OCI-LY1 (cell line): ENCODE measurements around the gene GORASP1.

Source experiments
- H2AFZ ChIP-seq: fragments of 200-600 bp; sonication (generic), shearing (Covaris generic); 2 replicates; pipeline ENCODE4 v1.6.0; 2014; ENCODE audit warnings: antibody characterized with exemption, mild to moderate bottlenecking, low read length
- H3F3A ChIP-seq: fragments of 200-600 bp; sonication (generic), shearing (Covaris generic); 2 replicates; pipeline ENCODE4 v1.6.0; 2014; ENCODE audit warnings: mild to moderate bottlenecking, antibody characterized with exemption, low read length, moderate library complexity; ENCODE audit not compliant: insufficient read depth
- H3K27ac ChIP-seq: fragments of 200-600 bp; sonication (generic); 2 replicates; pipeline ENCODE4 v1.5.1; 2014; ENCODE audit warnings: low read length, mixed run types, mild to moderate bottlenecking, low read depth; ENCODE audit not compliant: poor library complexity, severe bottlenecking
- H3K27me3 ChIP-seq: fragments of 200-600 bp; sonication (generic); 2 replicates; pipeline ENCODE4 v1.6.0; 2014; ENCODE audit warnings: antibody characterized with exemption, mild to moderate bottlenecking, low read length, moderate library complexity; ENCODE audit not compliant: insufficient read depth
- H3K36me3 ChIP-seq: fragments of 200-600 bp; sonication (generic); 2 replicates; pipeline ENCODE4 v1.6.1; 2014; ENCODE audit warnings: mild to moderate bottlenecking, antibody characterized with exemption, low read length, moderate library complexity, mixed read lengths; ENCODE audit not compliant: insufficient read depth
- H3K4me1 ChIP-seq: fragments of 200-600 bp; sonication (generic); 2 replicates; pipeline ENCODE4 v1.5.1; 2014; ENCODE audit warnings: mild to moderate bottlenecking, low read length, moderate library complexity; ENCODE audit not compliant: insufficient read depth, severe bottlenecking
- H3K4me2 ChIP-seq: fragments of 200-600 bp; sonication (generic), shearing (Covaris generic); 2 replicates; pipeline ENCODE4 v1.6.1; 2014; ENCODE audit warnings: low read length
- H3K4me3 ChIP-seq: fragments of 200-600 bp; sonication (generic); 2 replicates; pipeline ENCODE4 v1.5.1; 2014; ENCODE audit warnings: low read length, low read depth, mild to moderate bottlenecking, mixed read lengths; ENCODE audit not compliant: poor library complexity, severe bottlenecking
- H3K79me2 ChIP-seq: fragments of 200-600 bp; shearing (Covaris generic); 2 replicates; pipeline ENCODE4 v1.6.1; 2016; ENCODE audit warnings: mixed run types, low read length, mixed read lengths; ENCODE audit not compliant: insufficient read depth
- H3K9ac ChIP-seq: fragments of 200-600 bp; sonication (generic), shearing (Covaris generic); 2 replicates; pipeline ENCODE4 v1.6.1; 2014; ENCODE audit warnings: mild to moderate bottlenecking, low read length, mixed read lengths
- H3K9me2 ChIP-seq: fragments of 200-600 bp; sonication (generic), shearing (Covaris generic); 2 replicates; pipeline ENCODE4 v1.6.1; 2014; ENCODE audit warnings: low read depth, mild to moderate bottlenecking, low read length, mixed read lengths
- H3K9me3 ChIP-seq: fragments of 200-600 bp; shearing (Covaris generic); 2 replicates; pipeline ENCODE4 v1.6.1; 2014; ENCODE audit warnings: low read length, mixed read lengths
- H4K20me1 ChIP-seq: fragments of 200-600 bp; sonication (generic), shearing (Covaris generic); 2 replicates; pipeline ENCODE4 v1.6.0; 2016; ENCODE audit warnings: mild to moderate bottlenecking, low read length; ENCODE audit not compliant: insufficient read depth
- EZH2 ChIP-seq: fragments of 200-600 bp; sonication (generic), shearing (Covaris generic); IDR thresholded peaks from 2 replicates; pipeline ENCODE4 v1.8.0; 2017; ENCODE audit warnings: borderline replicate concordance, mixed run types, mild to moderate bottlenecking, antibody characterized with exemption, low read length, moderate library complexity, mixed read lengths
- TF ChIP-seq, protein P1 (sequence below): fragments of 200-600 bp; sonication (generic), shearing (Covaris generic); IDR thresholded peaks from 2 replicates; pipeline ENCODE4 v1.5.1; 2017; ENCODE audit warnings: mild to moderate bottlenecking, antibody characterized with exemption, low read length, moderate library complexity, mixed read lengths

The GORASP1 gene

DNA sequence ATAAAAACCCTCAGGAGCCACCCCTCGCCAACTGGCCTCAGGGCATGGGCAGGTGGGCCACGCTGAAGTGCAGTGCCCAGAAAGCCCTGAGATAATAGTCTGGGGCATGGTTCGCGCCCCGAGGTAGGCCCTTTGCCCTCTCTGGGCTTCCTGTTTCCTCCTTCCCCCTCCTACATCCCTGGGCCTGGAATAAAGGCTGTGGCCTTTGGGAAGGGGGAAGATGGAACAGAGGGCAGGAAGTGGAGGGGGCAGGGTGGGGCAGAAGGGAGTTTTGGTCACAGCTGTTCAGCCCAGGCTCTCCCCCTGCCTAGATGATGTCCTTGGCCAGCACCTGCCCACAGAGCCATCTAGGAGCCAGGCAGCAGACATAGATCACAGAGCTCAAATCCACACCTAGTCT is 34.6 kb upstream of the GORASP1 start:
- no peak overlapping the region for H3K9ac ChIP-seq
- no peaks in the 10 kb centered on the region for H4K20me1 ChIP-seq
- H3K4me1 ChIP-seq: peaks cover 32% of the 10 kb centered on the region
- no peak overlapping the region for H3K4me3 ChIP-seq
- peaks cover 56% of the 10 kb centered on the region for H3K36me3 ChIP-seq
- no peaks in the 10 kb centered on the region for H3F3A ChIP-seq
- H3K79me2 ChIP-seq: no peaks in the 10 kb centered on the region
- H3K27me3 ChIP-seq: no peaks in the 10 kb centered on the region
- H3K9me3 ChIP-seq: no peaks in the 10 kb centered on the region
- no peak overlapping the region for H3K4me2 ChIP-seq
- peak overlapping the region; percentile 66 for H3K27ac ChIP-seq
- H2AFZ ChIP-seq: no peak overlapping the region
- TF ChIP-seq, protein P1, sequence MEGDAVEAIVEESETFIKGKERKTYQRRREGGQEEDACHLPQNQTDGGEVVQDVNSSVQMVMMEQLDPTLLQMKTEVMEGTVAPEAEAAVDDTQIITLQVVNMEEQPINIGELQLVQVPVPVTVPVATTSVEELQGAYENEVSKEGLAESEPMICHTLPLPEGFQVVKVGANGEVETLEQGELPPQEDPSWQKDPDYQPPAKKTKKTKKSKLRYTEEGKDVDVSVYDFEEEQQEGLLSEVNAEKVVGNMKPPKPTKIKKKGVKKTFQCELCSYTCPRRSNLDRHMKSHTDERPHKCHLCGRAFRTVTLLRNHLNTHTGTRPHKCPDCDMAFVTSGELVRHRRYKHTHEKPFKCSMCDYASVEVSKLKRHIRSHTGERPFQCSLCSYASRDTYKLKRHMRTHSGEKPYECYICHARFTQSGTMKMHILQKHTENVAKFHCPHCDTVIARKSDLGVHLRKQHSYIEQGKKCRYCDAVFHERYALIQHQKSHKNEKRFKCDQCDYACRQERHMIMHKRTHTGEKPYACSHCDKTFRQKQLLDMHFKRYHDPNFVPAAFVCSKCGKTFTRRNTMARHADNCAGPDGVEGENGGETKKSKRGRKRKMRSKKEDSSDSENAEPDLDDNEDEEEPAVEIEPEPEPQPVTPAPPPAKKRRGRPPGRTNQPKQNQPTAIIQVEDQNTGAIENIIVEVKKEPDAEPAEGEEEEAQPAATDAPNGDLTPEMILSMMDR: no peak
- TF ChIP-seq EZH2: no peak
- H3K9me2 ChIP-seq: no peaks in the 10 kb centered on the region

DNA sequence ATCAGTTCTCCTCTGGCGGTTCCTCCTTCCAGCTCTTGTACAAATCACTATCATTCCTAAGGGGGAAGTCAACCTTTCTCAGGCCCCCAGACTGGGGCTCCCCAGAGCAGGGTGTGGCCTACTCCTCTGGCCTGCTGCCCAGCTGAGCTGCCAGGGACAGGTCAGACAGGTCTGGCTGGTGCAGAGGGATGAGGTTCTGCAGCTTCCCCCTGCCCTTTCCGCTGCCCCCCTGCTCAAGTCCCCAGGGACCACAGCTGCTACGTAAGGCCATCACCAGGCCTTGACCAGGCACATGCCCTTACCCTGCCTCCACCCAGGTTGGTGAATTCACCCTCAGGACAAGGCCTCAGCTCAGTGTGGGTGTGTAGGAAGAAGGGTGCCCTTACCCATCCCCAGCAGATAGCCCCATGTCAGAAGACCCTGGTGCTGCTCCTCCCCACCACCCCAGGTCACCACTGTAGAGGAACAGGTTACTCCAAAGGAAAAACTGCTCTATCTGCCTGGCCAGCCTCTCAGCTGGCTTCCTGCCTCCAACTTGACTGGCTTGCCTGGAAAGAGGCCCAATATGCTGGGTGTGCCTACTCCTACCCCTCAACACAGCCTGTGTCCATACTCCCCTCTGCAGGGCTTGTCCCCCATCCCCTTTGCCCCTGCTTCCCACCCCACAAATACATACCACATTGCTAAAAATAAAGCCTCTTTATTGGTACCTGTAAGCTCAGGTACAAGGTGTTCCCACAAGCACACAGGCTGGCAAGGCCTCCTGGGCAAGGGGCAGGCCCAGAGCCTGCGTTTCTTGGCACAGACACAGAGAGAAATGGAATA is 34.0 kb upstream of the GORASP1 start:
- no peak overlapping the region for H3K9ac ChIP-seq
- no peaks in the 10 kb centered on the region for H3K79me2 ChIP-seq
- no peaks in the 10 kb centered on the region for H3F3A ChIP-seq
- H3K27ac ChIP-seq: peak overlapping the region; percentile 66
- H3K9me3 ChIP-seq: no peaks in the 10 kb centered on the region
- H3K4me2 ChIP-seq: no peak overlapping the region
- H3K27me3 ChIP-seq: no peaks in the 10 kb centered on the region
- H4K20me1 ChIP-seq: no peaks in the 10 kb centered on the region
- TF ChIP-seq, protein P1: no peak
- no peak for TF ChIP-seq EZH2
- H3K4me3 ChIP-seq: no peak overlapping the region
- H3K36me3 ChIP-seq: peaks cover 56% of the 10 kb centered on the region
- H3K9me2 ChIP-seq: no peaks in the 10 kb centered on the region
- no peak overlapping the region for H2AFZ ChIP-seq
- H3K4me1 ChIP-seq: peaks cover 25% of the 10 kb centered on the region

DNA sequence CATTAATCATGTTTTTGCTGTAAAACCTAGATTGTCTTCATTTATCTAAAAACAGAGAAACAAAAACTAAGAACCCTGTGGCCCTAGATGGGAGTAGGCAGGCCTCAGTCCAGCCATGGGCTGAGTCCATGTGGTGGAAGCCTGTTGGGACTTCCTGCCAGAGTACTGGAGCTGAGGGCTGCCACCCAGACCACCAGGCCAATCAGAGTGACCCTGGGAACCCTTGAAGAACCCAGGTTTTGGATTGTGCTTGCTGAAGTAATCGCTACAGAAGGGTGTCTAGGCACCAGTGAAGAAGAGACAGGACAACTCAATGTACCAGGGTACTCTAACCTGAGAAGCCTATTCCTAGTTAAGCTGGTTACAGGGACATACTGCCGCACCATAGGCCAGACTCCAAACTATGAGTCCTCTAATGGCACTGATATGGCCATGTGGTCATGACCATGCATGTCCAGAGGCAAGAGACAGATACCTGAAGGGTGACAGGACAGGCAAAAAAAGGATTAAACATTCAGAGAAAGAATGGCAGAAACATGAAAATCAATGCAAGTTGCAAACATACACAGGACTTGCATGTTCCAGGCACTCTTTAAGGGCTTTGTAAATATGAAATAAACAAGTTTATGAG is 33.0 kb upstream of the GORASP1 start:
- Histone ChIP-seq H3K9ac (no peak overlapping the region), H3K36me3 (peaks cover 47% of the 10 kb centered on the region), H3K4me2 (no peak overlapping the region), H3K27ac (peak overlapping the region; percentile 66), H2AFZ (no peak overlapping the region), H3F3A (no peaks in the 10 kb centered on the region), H3K9me2 (no peaks in the 10 kb centered on the region), H3K9me3 (no peaks in the 10 kb centered on the region), H3K27me3 (no peaks in the 10 kb centered on the region), H3K4me1 (peaks cover 18% of the 10 kb centered on the region), H3K4me3 (no peak overlapping the region), H3K79me2 (no peaks in the 10 kb centered on the region), H4K20me1 (no peaks in the 10 kb centered on the region)
- TF ChIP-seq, protein P1: no peak
- TF ChIP-seq EZH2: no peak
